Measurements from ENCODE around the gene PLA2G4B. TPM values are rescaled to one million over a fixed set of nuclear protein-coding genes. Genes with fewer than 3 reads are reported as not detected.

Gene PLA2G4B
- 10 to 100 TPM in 1 of 2 donors, 1 to 10 TPM in 1; 6.9 to 10.1 TPM for total RNA-seq
- polyA plus RNA-seq (2013, experiment 1 of 2), result 21.8 TPM
- polyA plus RNA-seq (2013, experiment 2 of 2), result 25.3 TPM
- long read RNA-seq, experiment 1, partial matches to known transcripts, result 1 of 1 reads
- long read RNA-seq, experiment 1, other reads (novel, unspliced or antisense), result 0 of 1 reads
- long read RNA-seq, experiment 2, result 0 reads
- long read RNA-seq, experiment 3, result 0 reads
- long read RNA-seq, experiment 4, result 0 reads

- Mint-ChIP-seq H3K27me3 (ENCODE audit: insufficient read depth) (no peaks in the 10 kb centered on the region), H3K4me1 (no peaks in the 10 kb centered on the region), H3K27ac (no peak within 1 kb of the TSS), H3K36me3 (ENCODE audit: low read depth) (peaks cover 12% of the 10 kb centered on the region), H3K9me3 (no peaks in the 10 kb centered on the region), H3K4me3 (no peak within 1 kb of the TSS)
- Histone ChIP-seq H3K36me3 (ENCODE audit: control insufficient read depth, insufficient read depth, low read length) (no peaks in the 10 kb centered on the region), H3K4me1 (ENCODE audit: control insufficient read depth, insufficient read depth, low read length) (no peaks in the 10 kb centered on the region), H3K4me3 (ENCODE audit: low read length) (no peak within 1 kb of the TSS), H3K27ac (ENCODE audit: low read depth, low read length) (no peak within 1 kb of the TSS), H3K27me3 (ENCODE audit: control insufficient read depth, insufficient read depth, low read length, poor library complexity, severe bottlenecking) (no peaks in the 10 kb centered on the region), H3K9ac (ENCODE audit: extremely low read depth, low read length, poor library complexity, severe bottlenecking) (no peak within 1 kb of the TSS), H3K9me3 (ENCODE audit: control insufficient read depth, low read length) (no peaks in the 10 kb centered on the region)
- 90 to 93% methylated on average over 2 to 6 of the region's 6 CpGs for WGBS, 2 experiments (ENCODE audit: insufficient coverage in 1 of 2, insufficient read length in 1 of 2)
- no peak for DNase-seq
- no peak for TF ChIP-seq CTCF (conservative IDR thresholded peaks at IDR 0.05)
Observed at GRCh38 chr15:41838400-41838897, at the start of gene PLA2G4B. PLA2G4B (plus strand) TSS chr15:41838847; CDS start chr15:41838914, 67 bp downstream.

GRCh38 chr15:41789236-41789635 is 49.4 kb upstream of the PLA2G4B start:
- Mint-ChIP-seq H3K36me3 (ENCODE audit: low read depth) (no peaks in the 10 kb centered on the region), H3K27ac (no peak overlapping the region), H3K9me3 (no peaks in the 10 kb centered on the region), H3K27me3 (ENCODE audit: insufficient read depth) (no peaks in the 10 kb centered on the region), H3K4me3 (no peak overlapping the region), H3K4me1 (peaks cover 31% of the 10 kb centered on the region)
- Histone ChIP-seq H3K4me1 (ENCODE audit: control insufficient read depth, insufficient read depth, low read length) (peaks cover 8% of the 10 kb centered on the region), H3K4me3 (ENCODE audit: low read length) (no peak overlapping the region), H3K36me3 (ENCODE audit: control insufficient read depth, insufficient read depth, low read length) (no peaks in the 10 kb centered on the region), H3K27ac (ENCODE audit: low read depth, low read length) (no peak overlapping the region), H3K9me3 (ENCODE audit: control insufficient read depth, low read length) (no peaks in the 10 kb centered on the region), H3K9ac (ENCODE audit: extremely low read depth, low read length, poor library complexity, severe bottlenecking) (no peak overlapping the region), H3K27me3 (ENCODE audit: control insufficient read depth, insufficient read depth, low read length, poor library complexity, severe bottlenecking) (no peaks in the 10 kb centered on the region)
- no peak for TF ChIP-seq CTCF (conservative IDR thresholded peaks at IDR 0.05)
- DNase-seq, result no peak
- 55 to 70% methylated on average over 2 to 4 of the region's 4 CpGs for WGBS, 2 experiments (ENCODE audit: insufficient coverage in 1 of 2, insufficient read length in 1 of 2)

GRCh38 chr15:41789662-41790061 is 49.0 kb upstream of the PLA2G4B start:
- no peak for TF ChIP-seq CTCF (conservative IDR thresholded peaks at IDR 0.05)
- Histone ChIP-seq H3K27me3 (ENCODE audit: control insufficient read depth, insufficient read depth, low read length, poor library complexity, severe bottlenecking) (no peaks in the 10 kb centered on the region), H3K27ac (ENCODE audit: low read depth, low read length) (no peak overlapping the region), H3K36me3 (ENCODE audit: control insufficient read depth, insufficient read depth, low read length) (no peaks in the 10 kb centered on the region), H3K9me3 (ENCODE audit: control insufficient read depth, low read length) (no peaks in the 10 kb centered on the region), H3K9ac (ENCODE audit: extremely low read depth, low read length, poor library complexity, severe bottlenecking) (no peak overlapping the region), H3K4me1 (ENCODE audit: control insufficient read depth, insufficient read depth, low read length) (peaks cover 8% of the 10 kb centered on the region), H3K4me3 (ENCODE audit: low read length) (no peak overlapping the region)
- Mint-ChIP-seq H3K9me3 (no peaks in the 10 kb centered on the region), H3K4me3 (no peak overlapping the region), H3K4me1 (peaks cover 31% of the 10 kb centered on the region), H3K27me3 (ENCODE audit: insufficient read depth) (no peaks in the 10 kb centered on the region), H3K27ac (no peak overlapping the region), H3K36me3 (ENCODE audit: low read depth) (no peaks in the 10 kb centered on the region)
- no peak for DNase-seq
